ENCODE results near the gene PTPRK. TPM values are rescaled to one million over a fixed set of nuclear protein-coding genes. Genes with fewer than 3 reads are reported as not detected.

Gene PTPRK
- total RNA-seq, 1 experiment from 2014 or later: 31.9 TPM

DNA sequence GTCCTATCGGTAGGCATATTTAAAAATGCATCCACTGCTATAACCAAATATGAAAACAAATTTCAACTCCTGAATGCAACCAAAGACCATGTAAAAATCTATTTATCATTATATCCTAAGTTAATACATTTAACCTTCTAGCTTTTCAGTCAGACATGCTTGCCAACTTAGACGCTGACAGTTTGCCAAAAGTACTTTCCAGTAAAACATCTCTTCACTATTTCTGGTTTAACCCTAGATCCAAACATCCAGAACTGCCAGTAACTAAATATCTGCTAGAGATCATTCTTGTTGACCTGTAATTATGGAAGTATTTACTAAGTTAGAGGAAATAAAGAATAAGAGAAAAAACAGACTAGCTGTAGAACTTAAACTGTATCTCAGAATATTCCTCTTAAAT, 409.3 kb downstream of the PTPRK start:
- no peak for DNase-seq (ENCODE audit: low read depth in 1 of 2, low spot score in 2 of 2)
- H3K27ac ChIP-seq: no peak overlapping the region
- no peaks in the 10 kb centered on the region for H3K27me3 ChIP-seq (replicated peaks)
- no peaks in the 10 kb centered on the region for H3K4me1 ChIP-seq (replicated peaks)
- no peaks in the 10 kb centered on the region for H3K36me3 ChIP-seq
- no peaks in the 10 kb centered on the region for H3K9me3 ChIP-seq (replicated peaks)
- no peak overlapping the region for H3K4me3 ChIP-seq

DNA sequence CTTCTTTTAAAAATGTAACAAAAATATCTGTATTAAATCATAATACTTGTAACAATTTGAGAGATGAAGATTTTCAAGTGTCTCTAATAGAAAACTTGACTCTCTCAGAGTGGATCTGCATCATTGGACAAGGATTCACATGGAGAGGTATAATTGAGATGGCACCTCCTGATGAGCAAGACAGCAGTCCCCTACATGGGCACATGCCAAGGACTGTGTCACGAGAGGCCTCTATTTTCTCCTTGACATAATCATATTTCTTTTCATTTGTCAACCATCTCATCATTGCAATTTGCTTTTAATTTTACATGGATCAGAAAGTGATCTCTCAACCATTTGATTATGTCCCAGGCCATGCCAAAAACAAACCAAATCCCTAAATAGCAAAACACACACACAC, 412.7 kb downstream of the PTPRK start:
- Histone ChIP-seq H3K27me3 (replicated peaks) (no peaks in the 10 kb centered on the region), H3K4me3 (no peak overlapping the region), H3K4me1 (replicated peaks) (no peaks in the 10 kb centered on the region), H3K36me3 (no peaks in the 10 kb centered on the region), H3K9me3 (replicated peaks) (no peaks in the 10 kb centered on the region), H3K27ac (no peak overlapping the region)
- no peak for DNase-seq (ENCODE audit: low read depth in 1 of 2, low spot score in 2 of 2)

DNA sequence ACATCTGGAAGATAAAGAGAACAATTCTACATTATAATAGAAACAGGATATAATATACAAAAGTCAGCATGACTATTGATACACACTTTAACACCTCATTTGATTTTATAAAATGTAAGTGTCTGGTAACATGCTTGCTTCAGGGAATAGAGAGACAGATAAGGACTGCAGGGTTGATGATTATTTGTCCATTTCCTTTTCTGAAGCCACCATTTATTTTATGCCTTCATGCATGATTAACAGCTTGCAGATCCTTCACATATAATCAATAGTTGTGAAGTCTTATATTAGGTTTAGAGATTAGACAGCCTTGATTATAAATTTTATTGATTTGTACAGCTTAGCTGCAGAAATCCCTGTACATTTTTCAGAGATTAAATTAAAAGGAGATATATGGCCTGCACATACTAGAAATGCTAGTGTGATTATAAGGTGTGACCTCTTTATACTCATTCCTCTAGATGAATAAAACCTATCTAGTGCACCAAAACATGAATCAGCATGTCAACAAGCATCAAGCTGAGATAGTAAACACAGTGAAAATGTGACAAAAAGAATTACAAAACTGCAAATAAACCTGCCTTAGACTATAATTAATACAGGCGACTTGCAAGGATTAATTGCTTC, 420.7 kb downstream of the PTPRK start:
- Histone ChIP-seq H3K4me1 (replicated peaks) (no peaks in the 10 kb centered on the region), H3K27ac (no peak overlapping the region), H3K9me3 (replicated peaks) (no peaks in the 10 kb centered on the region), H3K36me3 (no peaks in the 10 kb centered on the region), H3K4me3 (no peak overlapping the region), H3K27me3 (replicated peaks) (no peaks in the 10 kb centered on the region)
- no peak for DNase-seq (ENCODE audit: low read depth in 1 of 2, low spot score in 2 of 2)

GRCh38 chr6:128098000-128098581, 422.3 kb downstream of the PTPRK start:
- H3K36me3 ChIP-seq: no peaks in the 10 kb centered on the region
- no peaks in the 10 kb centered on the region for H3K4me1 ChIP-seq (replicated peaks)
- no peak overlapping the region for H3K27ac ChIP-seq
- H3K9me3 ChIP-seq (replicated peaks): no peaks in the 10 kb centered on the region
- no peak overlapping the region for H3K4me3 ChIP-seq
- DNase-seq (ENCODE audit: low read depth in 1 of 2, low spot score in 2 of 2): no peak
- no peaks in the 10 kb centered on the region for H3K27me3 ChIP-seq (replicated peaks)

- Histone ChIP-seq H3K27ac (no peak overlapping the region), H3K4me1 (replicated peaks) (no peaks in the 10 kb centered on the region), H3K4me3 (no peak overlapping the region), H3K36me3 (no peaks in the 10 kb centered on the region), H3K27me3 (replicated peaks) (no peaks in the 10 kb centered on the region), H3K9me3 (replicated peaks) (no peaks in the 10 kb centered on the region)
- no peak for DNase-seq (ENCODE audit: low read depth in 1 of 2, low spot score in 2 of 2)
Observed at GRCh38 chr6:128097009-128097408, 423.4 kb downstream of the PTPRK start.

- Histone ChIP-seq H3K4me1 (replicated peaks) (no peaks in the 10 kb centered on the region), H3K27me3 (replicated peaks) (no peaks in the 10 kb centered on the region), H3K27ac (no peak overlapping the region), H3K36me3 (no peaks in the 10 kb centered on the region), H3K4me3 (no peak overlapping the region), H3K9me3 (replicated peaks) (no peaks in the 10 kb centered on the region)
- DNase-seq (ENCODE audit: low read depth in 1 of 2, low spot score in 2 of 2): no peak
Observed at GRCh38 chr6:128095362-128095761, 425.0 kb downstream of the PTPRK start.

- Histone ChIP-seq H3K36me3 (0 out of 2 replicates have a peak, but pooled peaks cover 3% of the 10 kb centered on the region), H3K4me3 (no peak overlapping the region), H3K9me3 (replicated peaks) (no peaks in the 10 kb centered on the region), H3K27ac (no peak overlapping the region), H3K4me1 (replicated peaks) (no peaks in the 10 kb centered on the region), H3K27me3 (replicated peaks) (no peaks in the 10 kb centered on the region)
- DNase-seq (ENCODE audit: low read depth in 1 of 2, low spot score in 2 of 2): no peak
Observed at GRCh38 chr6:128079021-128079420, 441.4 kb downstream of the PTPRK start.

DNA sequence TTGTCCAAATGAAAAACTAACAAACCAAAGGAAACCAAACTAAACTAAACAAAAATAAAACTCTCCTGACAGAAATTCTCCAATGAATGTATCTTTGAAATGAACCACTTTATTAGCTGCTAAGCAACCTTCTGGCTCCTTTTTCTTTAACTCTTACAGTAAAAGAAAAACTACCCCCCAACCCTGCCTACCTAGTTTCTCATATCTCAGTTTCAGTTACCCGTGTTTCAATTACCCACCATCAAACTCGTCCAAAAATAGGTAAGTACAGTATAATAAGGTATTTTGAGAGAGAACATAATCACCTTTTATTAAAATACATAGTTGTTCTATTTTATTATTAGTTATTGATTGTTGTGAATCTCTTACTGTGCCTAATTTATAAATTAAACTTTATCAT, 442.1 kb downstream of the PTPRK start:
- Histone ChIP-seq H3K4me1 (replicated peaks) (no peaks in the 10 kb centered on the region), H3K9me3 (replicated peaks) (no peaks in the 10 kb centered on the region), H3K4me3 (no peak overlapping the region), H3K36me3 (peaks cover 3% of the 10 kb centered on the region; the same call in 1 of the 2 replicates), H3K27me3 (replicated peaks) (no peaks in the 10 kb centered on the region), H3K27ac (no peak overlapping the region)
- DNase-seq (ENCODE audit: low read depth in 1 of 2, low spot score in 2 of 2): no peak

- H3K4me3 ChIP-seq: no peak overlapping the region
- H3K27ac ChIP-seq: no peak overlapping the region
- DNase-seq (ENCODE audit: low read depth in 1 of 2, low spot score in 2 of 2): no peak
- H3K27me3 ChIP-seq (replicated peaks): 0 out of 2 replicates have a peak, but pooled peaks cover 3% of the 10 kb centered on the region
- H3K9me3 ChIP-seq (replicated peaks): no peaks in the 10 kb centered on the region
- no peaks in the 10 kb centered on the region for H3K4me1 ChIP-seq (replicated peaks)
- peaks cover 3% of the 10 kb centered on the region; the same call in 1 of the 2 replicates for H3K36me3 ChIP-seq
Observed at GRCh38 chr6:128076843-128077242, 443.6 kb downstream of the PTPRK start.

DNA sequence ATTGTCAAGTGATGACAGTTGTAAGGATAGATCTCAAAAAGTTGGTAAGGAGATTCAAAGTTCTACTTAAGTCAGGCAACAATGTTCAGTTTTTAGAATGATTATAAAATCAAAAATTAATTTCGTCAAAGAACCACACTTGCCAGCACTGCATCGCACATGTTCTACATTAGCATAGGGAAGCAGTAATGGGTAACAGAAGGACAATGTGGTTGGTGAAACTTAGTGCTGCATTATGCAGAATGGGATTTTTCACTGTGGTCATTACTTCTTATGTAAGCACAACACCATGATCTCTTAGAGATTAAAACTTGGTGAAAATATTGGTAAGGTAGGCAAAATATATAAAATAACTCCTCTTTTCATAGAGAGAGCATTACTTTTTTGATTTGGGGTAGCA, 445.8 kb downstream of the PTPRK start:
- Histone ChIP-seq H3K4me3 (no peak overlapping the region), H3K9me3 (replicated peaks) (no peaks in the 10 kb centered on the region), H3K27ac (no peak overlapping the region), H3K27me3 (replicated peaks) (0 out of 2 replicates have a peak, but pooled peaks cover 3% of the 10 kb centered on the region), H3K36me3 (peaks cover 3% of the 10 kb centered on the region; the same call in 1 of the 2 replicates), H3K4me1 (replicated peaks) (no peaks in the 10 kb centered on the region)
- DNase-seq (ENCODE audit: low read depth in 1 of 2, low spot score in 2 of 2): no peak

DNA sequence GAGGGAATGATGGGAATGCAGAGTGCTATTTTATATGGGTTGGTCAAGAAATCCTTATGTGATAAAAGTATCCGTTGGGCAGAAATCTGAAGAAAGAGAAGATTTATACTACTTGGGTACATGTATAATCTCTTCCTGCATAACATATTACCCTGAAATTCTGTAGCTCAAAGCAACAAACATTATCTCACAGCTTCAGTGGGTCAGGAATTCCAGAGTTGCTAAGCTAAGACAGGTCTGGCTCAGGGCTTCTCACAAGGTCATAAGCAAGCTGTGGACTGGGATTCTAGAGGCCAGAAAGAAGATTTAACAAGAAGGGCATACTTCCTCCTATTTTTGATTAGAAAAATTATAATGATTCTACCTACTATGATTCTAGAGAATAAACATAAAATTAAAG, 447.0 kb downstream of the PTPRK start:
- H3K4me3 ChIP-seq: no peak overlapping the region
- DNase-seq (ENCODE audit: low read depth in 1 of 2, low spot score in 2 of 2): no peak

GRCh38 chr6:128071212-128071611, 449.2 kb downstream of the PTPRK start:
- no peaks in the 10 kb centered on the region; the same call in 1 of the 2 replicates for H3K4me1 ChIP-seq (replicated peaks)
- no peak overlapping the region for H3K4me3 ChIP-seq
- 0 out of 2 replicates have a peak, but pooled peaks cover 3% of the 10 kb centered on the region for H3K27me3 ChIP-seq (replicated peaks)
- no peaks in the 10 kb centered on the region for H3K9me3 ChIP-seq (replicated peaks)
- no peak for DNase-seq (ENCODE audit: low read depth in 1 of 2, low spot score in 2 of 2)
- H3K36me3 ChIP-seq: no peaks in the 10 kb centered on the region; the same call in 1 of the 2 replicates
- no peak overlapping the region for H3K27ac ChIP-seq

More for the DNA sequence above, 447.0 kb downstream of the PTPRK start:
- H3K27me3 ChIP-seq (replicated peaks): 0 out of 2 replicates have a peak, but pooled peaks cover 3% of the 10 kb centered on the region
- peaks cover 3% of the 10 kb centered on the region; the same call in 1 of the 2 replicates for H3K36me3 ChIP-seq
- no peaks in the 10 kb centered on the region for H3K9me3 ChIP-seq (replicated peaks)
- H3K4me1 ChIP-seq (replicated peaks): no peaks in the 10 kb centered on the region
- no peak overlapping the region for H3K27ac ChIP-seq

DNA sequence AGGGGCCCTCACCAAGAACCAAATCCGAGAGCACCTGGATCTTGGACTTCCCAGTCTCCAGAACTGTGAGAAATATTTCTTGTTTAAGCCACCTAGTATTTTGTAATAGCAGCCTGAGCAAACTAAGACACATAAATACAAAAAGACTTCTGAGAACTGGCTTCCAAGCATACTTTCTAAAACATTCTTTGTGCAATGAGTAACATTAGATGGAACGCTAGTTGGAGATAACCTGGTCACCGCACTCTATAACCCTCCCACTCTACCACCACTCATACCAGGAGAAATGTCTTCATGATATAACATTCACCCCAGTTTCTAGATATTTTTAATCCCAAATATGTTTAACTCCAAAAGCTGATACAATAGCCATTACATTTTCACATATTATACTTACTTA, 450.0 kb downstream of the PTPRK start:
- no peak overlapping the region for H3K27ac ChIP-seq
- no peak for DNase-seq (ENCODE audit: low read depth in 1 of 2, low spot score in 2 of 2)
- no peak overlapping the region for H3K4me3 ChIP-seq
- 0 out of 2 replicates have a peak, but pooled peaks cover 3% of the 10 kb centered on the region for H3K27me3 ChIP-seq (replicated peaks)
- H3K9me3 ChIP-seq (replicated peaks): no peaks in the 10 kb centered on the region
- no peaks in the 10 kb centered on the region; the same call in 1 of the 2 replicates for H3K4me1 ChIP-seq (replicated peaks)
- no peaks in the 10 kb centered on the region; the same call in 1 of the 2 replicates for H3K36me3 ChIP-seq

- H3K27ac ChIP-seq: no peak overlapping the region
- H3K36me3 ChIP-seq: no peaks in the 10 kb centered on the region; the same call in 1 of the 2 replicates
- no peaks in the 10 kb centered on the region; the same call in 1 of the 2 replicates for H3K4me1 ChIP-seq (replicated peaks)
- no peak for DNase-seq (ENCODE audit: low read depth in 1 of 2, low spot score in 2 of 2)
- H3K27me3 ChIP-seq (replicated peaks): 0 out of 2 replicates have a peak, but pooled peaks cover 3% of the 10 kb centered on the region
- H3K4me3 ChIP-seq: no peak overlapping the region
- H3K9me3 ChIP-seq (replicated peaks): no peaks in the 10 kb centered on the region
Observed at GRCh38 chr6:128069188-128069587, 451.2 kb downstream of the PTPRK start.

All from SJSA1 (cell line).